MM.1S (cell line): ENCODE results near the gene GPR137.

Source experiments
- DNase-seq: peaks from one replicate; pipeline ENCODE4 v3.0.0-alpha.2; 2015
- H2AFZ ChIP-seq: fragments of 300-600 bp; sonication (generic); 2 replicates; pipeline ENCODE4 v1.6.0; 2016; ENCODE audit warnings: antibody characterized with exemption, low read length
- H3F3A ChIP-seq: fragments of 300-600 bp; sonication (generic); 2 replicates; pipeline ENCODE4 v1.6.1; 2016; ENCODE audit warnings: mild to moderate bottlenecking, antibody characterized with exemption, low read length, moderate library complexity, mixed read lengths; ENCODE audit not compliant: insufficient read depth
- H3K27ac ChIP-seq: fragments of 300-600 bp; sonication (generic); 2 replicates; pipeline ENCODE4 v1.5.1; 2016; ENCODE audit warnings: mild to moderate bottlenecking, low read length
- H3K27me3 ChIP-seq: fragments of 300-600 bp; sonication (generic); replicated peaks from 2 replicates; pipeline ENCODE4 v1.6.0; 2016; ENCODE audit warnings: low read length; ENCODE audit not compliant: insufficient read depth
- H3K36me3 ChIP-seq: fragments of 300-600 bp; sonication (generic); replicated peaks from 2 replicates; pipeline ENCODE4 v1.6.1; 2016; ENCODE audit warnings: mild to moderate bottlenecking, low read length, mixed read lengths; ENCODE audit not compliant: insufficient read depth
- H3K4me1 ChIP-seq: fragments of 300-600 bp; sonication (generic); 2 replicates; pipeline ENCODE4 v1.6.1; 2016; ENCODE audit warnings: low read length, mixed read lengths
- H3K4me2 ChIP-seq: fragments of 300-600 bp; sonication (generic); 2 replicates; pipeline ENCODE4 v1.6.0; 2016; ENCODE audit warnings: low read depth, low read length
- H3K4me3 ChIP-seq: fragments of 300-600 bp; sonication (generic); 2 replicates; pipeline ENCODE4 v1.5.1; 2016; ENCODE audit warnings: low read length, mixed read lengths
- H3K79me2 ChIP-seq: fragments of 300-600 bp; sonication (generic); 2 replicates; pipeline ENCODE4 v1.6.1; 2016; ENCODE audit warnings: mixed run types, low read length, mixed read lengths
- H3K9ac ChIP-seq: fragments of 300-600 bp; sonication (generic); 2 replicates; pipeline ENCODE4 v1.6.1; 2016; ENCODE audit warnings: low read length, mixed read lengths
- H3K9me2 ChIP-seq: fragments of 300-600 bp; sonication (generic); replicated peaks from 2 replicates; pipeline ENCODE4 v1.6.1; 2016; ENCODE audit warnings: mild to moderate bottlenecking, low read length, mixed read lengths; ENCODE audit not compliant: insufficient read depth
- H3K9me3 ChIP-seq: fragments of 300-600 bp; sonication (generic); replicated peaks from 2 replicates; pipeline ENCODE4 v1.6.1; 2016; ENCODE audit warnings: mild to moderate bottlenecking, low read length, mixed read lengths; ENCODE audit not compliant: insufficient read depth
- H4K20me1 ChIP-seq: fragments of 300-600 bp; sonication (generic); 2 replicates; pipeline ENCODE4 v1.6.1; 2016; ENCODE audit warnings: mild to moderate bottlenecking, low read length, moderate library complexity, mixed read lengths; ENCODE audit not compliant: insufficient read depth
- EZH2 ChIP-seq: fragments of 300-600 bp; sonication (generic); optimal IDR thresholded peaks from 2 replicates; pipeline ENCODE3; 2017; ENCODE audit warnings: low read depth, mild to moderate bottlenecking, antibody characterized with exemption, low read length, mixed read lengths
- EZH2phosphoT487 ChIP-seq: fragments of 300-600 bp; sonication (generic); IDR thresholded peaks from 2 replicates; pipeline ENCODE4 v1.6.1; 2018; ENCODE audit warnings: antibody characterized with exemption, low read length
- TF ChIP-seq, protein P1 (sequence below): fragments of 300-600 bp; sonication (generic); IDR thresholded peaks from 2 replicates; pipeline ENCODE4 v1.5.1; 2016; ENCODE audit warnings: antibody characterized with exemption, low read length, mixed read lengths

Gene GPR137

DNA sequence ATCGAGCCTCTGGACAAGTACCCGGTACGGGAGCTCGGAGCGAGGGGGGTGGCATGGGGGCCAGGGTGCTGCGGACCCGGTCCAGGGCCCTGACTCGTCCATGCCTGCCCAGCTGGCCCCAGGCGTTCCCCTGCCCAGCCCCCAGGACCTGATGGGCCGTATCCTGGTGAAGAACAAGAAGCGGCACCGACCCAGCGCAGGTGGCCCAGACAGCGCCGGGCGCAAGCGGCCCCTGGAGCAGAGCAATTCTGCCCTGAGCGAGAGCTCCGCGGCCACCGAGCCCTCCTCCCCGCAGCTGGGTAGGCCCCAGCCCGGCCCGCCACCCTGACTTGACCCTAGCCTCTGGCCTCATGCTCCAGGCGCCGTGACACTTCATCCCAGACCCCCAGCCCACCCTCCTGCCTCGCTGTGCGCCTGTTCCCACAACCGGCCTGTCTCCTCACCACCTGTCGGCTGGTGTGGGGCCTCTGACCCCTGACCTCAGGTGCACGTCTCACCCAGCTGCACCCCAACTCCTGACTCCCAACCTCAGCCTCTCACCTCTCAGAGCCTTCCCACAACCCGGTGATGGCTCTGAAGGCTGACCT lies 26.6 kb upstream of the GPR137 start:
- Histone ChIP-seq H3K4me2 (no peak overlapping the region), H2AFZ (no peak overlapping the region), H3K4me3 (no peak overlapping the region), H3K79me2 (no peaks in the 10 kb centered on the region), H3K27me3 (no peaks in the 10 kb centered on the region), H3K9me2 (no peaks in the 10 kb centered on the region), H3K36me3 (no peaks in the 10 kb centered on the region), H3F3A (no peaks in the 10 kb centered on the region), H3K9me3 (no peaks in the 10 kb centered on the region), H4K20me1 (no peaks in the 10 kb centered on the region), H3K27ac (no peak overlapping the region), H3K4me1 (no peaks in the 10 kb centered on the region), H3K9ac (no peak overlapping the region)
- no peak for DNase-seq
- TF ChIP-seq EZH2phosphoT487 (no peak), EZH2 (no peak)
- TF ChIP-seq, protein P1, sequence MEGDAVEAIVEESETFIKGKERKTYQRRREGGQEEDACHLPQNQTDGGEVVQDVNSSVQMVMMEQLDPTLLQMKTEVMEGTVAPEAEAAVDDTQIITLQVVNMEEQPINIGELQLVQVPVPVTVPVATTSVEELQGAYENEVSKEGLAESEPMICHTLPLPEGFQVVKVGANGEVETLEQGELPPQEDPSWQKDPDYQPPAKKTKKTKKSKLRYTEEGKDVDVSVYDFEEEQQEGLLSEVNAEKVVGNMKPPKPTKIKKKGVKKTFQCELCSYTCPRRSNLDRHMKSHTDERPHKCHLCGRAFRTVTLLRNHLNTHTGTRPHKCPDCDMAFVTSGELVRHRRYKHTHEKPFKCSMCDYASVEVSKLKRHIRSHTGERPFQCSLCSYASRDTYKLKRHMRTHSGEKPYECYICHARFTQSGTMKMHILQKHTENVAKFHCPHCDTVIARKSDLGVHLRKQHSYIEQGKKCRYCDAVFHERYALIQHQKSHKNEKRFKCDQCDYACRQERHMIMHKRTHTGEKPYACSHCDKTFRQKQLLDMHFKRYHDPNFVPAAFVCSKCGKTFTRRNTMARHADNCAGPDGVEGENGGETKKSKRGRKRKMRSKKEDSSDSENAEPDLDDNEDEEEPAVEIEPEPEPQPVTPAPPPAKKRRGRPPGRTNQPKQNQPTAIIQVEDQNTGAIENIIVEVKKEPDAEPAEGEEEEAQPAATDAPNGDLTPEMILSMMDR, result no peak

DNA sequence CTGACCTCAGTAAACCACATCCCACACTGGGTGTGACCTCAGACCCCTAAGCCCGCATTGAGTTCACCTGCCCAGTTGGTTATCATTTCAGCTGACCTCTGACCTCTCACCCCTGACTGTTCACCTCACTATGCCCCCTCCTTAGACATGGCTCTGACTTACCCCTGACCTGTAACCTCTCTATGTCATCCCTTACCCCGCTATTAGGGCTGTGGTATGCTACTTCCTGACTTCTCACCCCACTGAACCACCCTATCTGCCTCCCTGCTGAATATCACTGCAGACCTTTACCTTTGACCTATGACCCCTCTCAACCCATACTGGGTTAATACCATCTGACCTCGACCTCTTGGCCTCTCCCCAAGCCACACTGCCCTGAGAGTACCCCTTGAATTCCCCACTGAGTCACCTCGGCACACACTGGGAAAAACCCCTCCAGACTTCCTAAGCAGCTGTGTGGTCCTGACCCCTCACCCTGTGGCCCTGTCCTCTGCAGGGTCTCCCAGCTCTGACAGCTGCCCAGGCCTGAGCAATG lies 26.0 kb upstream of the GPR137 start:
- Histone ChIP-seq H3K27me3 (no peaks in the 10 kb centered on the region), H3K4me3 (no peak overlapping the region), H3K9ac (no peak overlapping the region), H2AFZ (no peak overlapping the region), H3K4me2 (no peak overlapping the region), H3K27ac (no peak overlapping the region), H3K79me2 (no peaks in the 10 kb centered on the region), H3K9me3 (no peaks in the 10 kb centered on the region), H3K4me1 (no peaks in the 10 kb centered on the region), H3K9me2 (no peaks in the 10 kb centered on the region), H3K36me3 (no peaks in the 10 kb centered on the region), H4K20me1 (no peaks in the 10 kb centered on the region), H3F3A (no peaks in the 10 kb centered on the region)
- DNase-seq, result no peak
- TF ChIP-seq EZH2 (no peak), EZH2phosphoT487 (no peak)
- TF ChIP-seq, protein P1, result no peak

DNA sequence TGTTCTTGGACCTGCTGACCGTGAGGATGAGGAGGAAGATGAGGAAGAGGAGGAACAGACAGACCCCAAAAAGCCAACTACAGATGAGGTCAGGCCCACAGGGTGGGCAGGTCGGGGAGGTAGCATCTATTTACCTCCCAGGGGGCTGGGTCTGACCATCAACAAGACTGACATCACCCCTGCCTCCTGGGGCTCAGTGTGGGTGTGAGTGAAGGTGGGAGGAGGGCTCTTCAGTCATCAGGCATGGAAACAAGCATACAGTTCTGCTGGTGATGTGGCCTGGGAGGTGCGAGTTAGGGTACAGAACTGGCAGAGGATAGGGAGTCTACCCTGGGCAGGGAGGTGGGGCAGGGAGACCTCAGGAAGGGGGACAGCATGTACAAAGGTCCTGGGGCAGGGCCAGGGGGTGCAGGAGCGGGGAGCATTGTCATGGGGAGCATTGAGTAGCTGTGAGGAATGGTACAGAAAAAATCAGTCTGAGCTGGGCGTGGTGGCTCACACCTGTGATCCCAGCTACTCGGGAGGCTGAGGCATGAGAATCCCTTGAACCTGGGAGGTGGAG lies 25.4 kb upstream of the GPR137 start:
- Histone ChIP-seq H3K27ac (no peak overlapping the region), H3K4me2 (no peak overlapping the region), H3K4me1 (no peaks in the 10 kb centered on the region), H2AFZ (no peak overlapping the region), H3K9ac (no peak overlapping the region), H4K20me1 (no peaks in the 10 kb centered on the region), H3K36me3 (no peaks in the 10 kb centered on the region), H3F3A (no peaks in the 10 kb centered on the region), H3K4me3 (no peak overlapping the region), H3K27me3 (no peaks in the 10 kb centered on the region), H3K9me3 (no peaks in the 10 kb centered on the region), H3K79me2 (no peaks in the 10 kb centered on the region), H3K9me2 (no peaks in the 10 kb centered on the region)
- DNase-seq, result no peak
- TF ChIP-seq EZH2phosphoT487, result no peak
- TF ChIP-seq EZH2, result no peak
- TF ChIP-seq, protein P1, result no peak
